CD14-positive monocyte (primary cell): ENCODE data around the gene SLC37A1. TPM values are rescaled to one million over a fixed set of nuclear protein-coding genes. Genes with fewer than 3 reads are reported as not detected.

Experiments
- DNase-seq, 3 donors: peaks; one replicate each; pipeline ENCODE4 v3.0.0-alpha.2; 2011 to 2022
- H2AFZ ChIP-seq: 2 replicates; pipeline ENCODE4 v1.6.0; 2012; ENCODE audit warnings: mild to moderate bottlenecking, low read depth, low read length, inconsistent platforms; ENCODE audit not compliant: insufficient read depth, poor library complexity, severe bottlenecking
- H3K27ac ChIP-seq, 2 donors: 1 replicate in 1 of 2; 2 replicates in 1 of 2; pipeline ENCODE4 v1.5.1; 2012 to 2013; ENCODE audit warnings: low read length in 2 of 2, control low read depth in 1 of 2, inconsistent platforms in 1 of 2, low read depth in 1 of 2, mild to moderate bottlenecking in 1 of 2
- H3K27me3 ChIP-seq, 2 donors: one replicate each; pipeline versions ENCODE4 v1.6.0 to v1.6.1; 2011 to 2013; ENCODE audit warnings: low read length in 2 of 2; ENCODE audit not compliant: control insufficient read depth in 2 of 2, insufficient read depth in 2 of 2
- H3K36me3 ChIP-seq, 2 donors: replicated peaks in 1 of 2; 1 replicate in 1 of 2; 2 replicates in 1 of 2; pipeline versions ENCODE4 v1.5.1 to v1.6.1; 2012 to 2013; ENCODE audit warnings: low read length in 2 of 2, control low read depth in 1 of 2, inconsistent platforms in 1 of 2, mild to moderate bottlenecking in 1 of 2; ENCODE audit not compliant: insufficient read depth in 2 of 2, control insufficient read depth in 1 of 2
- H3K4me1 ChIP-seq, 2 donors: 1 replicate in 1 of 2; 2 replicates in 1 of 2; pipeline versions ENCODE4 v1.5.1 to v1.6.1; 2012 to 2013; ENCODE audit warnings: low read length in 2 of 2, control low read depth in 1 of 2, inconsistent platforms in 1 of 2, mild to moderate bottlenecking in 1 of 2, moderate library complexity in 1 of 2; ENCODE audit not compliant: insufficient read depth in 2 of 2, control insufficient read depth in 1 of 2
- H3K4me2 ChIP-seq: replicated peaks from 2 replicates; pipeline ENCODE3; 2012; ENCODE audit warnings: low read length, moderate library complexity, mild to moderate bottlenecking; ENCODE audit not compliant: poor library complexity, severe bottlenecking; ENCODE audit errors: extremely low read depth
- H3K4me3 ChIP-seq, 3 experiments: fragments of 200-600 bp in 1 of 3; sonication (generic) in 1 of 3; replicated peaks in 1 of 3; 1 replicate in 2 of 3; 2 replicates in 1 of 3; pipeline ENCODE4 v1.5.1; 2011 to 2013; ENCODE audit warnings: low read length in 3 of 3, mild to moderate bottlenecking in 3 of 3, control low read depth in 2 of 3, low read depth in 2 of 3, inconsistent platforms in 1 of 3, moderate library complexity in 1 of 3
- H3K79me2 ChIP-seq: 2 replicates; pipeline ENCODE4 v1.6.0; 2012; ENCODE audit warnings: mild to moderate bottlenecking, control low read depth, inconsistent platforms, low read length, moderate library complexity; ENCODE audit not compliant: insufficient read depth
- H3K9ac ChIP-seq: 2 replicates; pipeline ENCODE4 v1.6.0; 2017; ENCODE audit warnings: low read length, mild to moderate bottlenecking; ENCODE audit not compliant: insufficient read depth, poor library complexity, severe bottlenecking
- H3K9me3 ChIP-seq, 2 donors: replicated peaks in 1 of 2; 1 replicate in 1 of 2; 2 replicates in 1 of 2; pipeline versions ENCODE4 v1.5.1 to v1.6.1; 2012 to 2013; ENCODE audit warnings: low read length in 2 of 2, control low read depth in 1 of 2; ENCODE audit not compliant: control insufficient read depth in 1 of 2, insufficient read depth in 1 of 2
- H4K20me1 ChIP-seq: 2 replicates; pipeline ENCODE4 v1.6.0; 2012; ENCODE audit warnings: mild to moderate bottlenecking, low read length, control low read depth, moderate library complexity; ENCODE audit not compliant: insufficient read depth
- H3K27ac Mint-ChIP-seq, 7 donors: one replicate each; pipeline ENCODE4 v1.8.0; 2020; ENCODE audit warnings: mild to moderate bottlenecking in 7 of 7, mixed read lengths in 7 of 7, moderate library complexity in 6 of 7, inconsistent platforms in 2 of 7
- H3K27me3 Mint-ChIP-seq, 3 donors: one replicate each; pipeline ENCODE4 v1.8.0; 2021 to 2022; ENCODE audit warnings: low read depth in 3 of 3, mild to moderate bottlenecking in 3 of 3, mixed read lengths in 3 of 3, moderate library complexity in 3 of 3, inconsistent platforms in 1 of 3
- H3K36me3 Mint-ChIP-seq, 2 donors: one replicate each; pipeline ENCODE4 v1.8.0; 2020; ENCODE audit warnings: mixed read lengths in 2 of 2, inconsistent platforms in 1 of 2, mild to moderate bottlenecking in 1 of 2
- H3K4me1 Mint-ChIP-seq: one replicate; pipeline ENCODE4 v1.8.0; 2020; ENCODE audit warnings: mild to moderate bottlenecking, mixed read lengths
- H3K4me3 Mint-ChIP-seq, 2 donors: one replicate each; pipeline ENCODE4 v1.8.0; 2020; ENCODE audit warnings: mild to moderate bottlenecking in 2 of 2, mixed read lengths in 2 of 2, moderate library complexity in 1 of 2
- H3K9me3 Mint-ChIP-seq, 7 donors: one replicate each; pipeline ENCODE4 v1.8.0; 2020 to 2022; ENCODE audit warnings: mixed read lengths in 7 of 7, mild to moderate bottlenecking in 6 of 7, moderate library complexity in 6 of 7, inconsistent platforms in 2 of 7
- WGBS: methylation state at CpG from one replicate; pipeline ENCODE4 v1.1.5; 2013; ENCODE audit warnings: missing lambda C conversion rate; ENCODE audit not compliant: insufficient coverage; 5-methylcytosine and 5-hydroxymethylcytosine counted together
- intact Hi-C, 2 donors: fragments of 100-400 bp; cut with micrococcal nuclease; formaldehyde crosslinking; loops; one replicate each; pipeline versions ENCODE4 v1.15.0 to v1.15.1; 2023
- polyA plus RNA-seq, 3 donors: library from polyadenylated mRNA; depleted of rRNA in 1 of 3; unstranded in 2 of 3; stranded (reverse) in 1 of 3; fragments of 300-500 nt in 2 of 3; fragments of >200 nt in 1 of 3; fragmentation: Illumina TruSeq in 2 of 3; gene quantifications; 1 replicate in 2 of 3; 2 replicates in 1 of 3; pipeline ENCODE4 v1.2.3, GENCODE V29; 2012 to 2021
- TF ChIP-seq, protein P1 (sequence below): fragments of 200-600 bp; IDR thresholded peaks from one replicate; pipeline ENCODE4 v1.8.0; 2022; ENCODE audit warnings: antibody characterized with exemption, mild to moderate bottlenecking

The SLC37A1 gene
- polyA plus RNA-seq, 3 donors: 2.7 to 12.4 (median 4.3) TPM

GRCh38 chr21:42520628-42521253, 7.1 kb downstream of the SLC37A1 start:
- Histone ChIP-seq H3K4me3 (no peak overlapping the region), H3K9me3 (no peaks in the 10 kb centered on the region), H3K36me3 (peaks cover 27 to 77% of the 10 kb centered on the region in 2 donors), H3K79me2 (peaks cover 19% of the 10 kb centered on the region), H2AFZ (no peak overlapping the region), H3K27ac (no peak overlapping the region), H4K20me1 (peaks cover 14% of the 10 kb centered on the region), H3K4me1 (peaks cover 14 to 19% of the 10 kb centered on the region in 2 donors), H3K27me3 (no peaks in the 10 kb centered on the region), H3K9ac (no peak overlapping the region), H3K4me2 (no peak overlapping the region)
- Mint-ChIP-seq H3K27ac (peak overlapping the region in 2 of 7 donors; percentile 1 to 28), H3K9me3 (no peaks in the 10 kb centered on the region), H3K27me3 (peaks cover 0 to 3% (median 0%) of the 10 kb centered on the region in 3 donors), H3K4me3 (no peak overlapping the region), H3K4me1 (peaks cover 18% of the 10 kb centered on the region), H3K36me3 (peaks cover 68 to 87% of the 10 kb centered on the region in 2 donors)
- DNase-seq: no peak
- 97% methylated on average over 11 of the region's 18 CpGs for WGBS
- TF ChIP-seq, protein P1, sequence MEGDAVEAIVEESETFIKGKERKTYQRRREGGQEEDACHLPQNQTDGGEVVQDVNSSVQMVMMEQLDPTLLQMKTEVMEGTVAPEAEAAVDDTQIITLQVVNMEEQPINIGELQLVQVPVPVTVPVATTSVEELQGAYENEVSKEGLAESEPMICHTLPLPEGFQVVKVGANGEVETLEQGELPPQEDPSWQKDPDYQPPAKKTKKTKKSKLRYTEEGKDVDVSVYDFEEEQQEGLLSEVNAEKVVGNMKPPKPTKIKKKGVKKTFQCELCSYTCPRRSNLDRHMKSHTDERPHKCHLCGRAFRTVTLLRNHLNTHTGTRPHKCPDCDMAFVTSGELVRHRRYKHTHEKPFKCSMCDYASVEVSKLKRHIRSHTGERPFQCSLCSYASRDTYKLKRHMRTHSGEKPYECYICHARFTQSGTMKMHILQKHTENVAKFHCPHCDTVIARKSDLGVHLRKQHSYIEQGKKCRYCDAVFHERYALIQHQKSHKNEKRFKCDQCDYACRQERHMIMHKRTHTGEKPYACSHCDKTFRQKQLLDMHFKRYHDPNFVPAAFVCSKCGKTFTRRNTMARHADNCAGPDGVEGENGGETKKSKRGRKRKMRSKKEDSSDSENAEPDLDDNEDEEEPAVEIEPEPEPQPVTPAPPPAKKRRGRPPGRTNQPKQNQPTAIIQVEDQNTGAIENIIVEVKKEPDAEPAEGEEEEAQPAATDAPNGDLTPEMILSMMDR: no peak
- intact Hi-C loops: loop anchor here in 1 of 2 donors (10.0 kb wide), 1 partner anchor 216 kb away; no protein-coding TSS in a partner anchor

DNA sequence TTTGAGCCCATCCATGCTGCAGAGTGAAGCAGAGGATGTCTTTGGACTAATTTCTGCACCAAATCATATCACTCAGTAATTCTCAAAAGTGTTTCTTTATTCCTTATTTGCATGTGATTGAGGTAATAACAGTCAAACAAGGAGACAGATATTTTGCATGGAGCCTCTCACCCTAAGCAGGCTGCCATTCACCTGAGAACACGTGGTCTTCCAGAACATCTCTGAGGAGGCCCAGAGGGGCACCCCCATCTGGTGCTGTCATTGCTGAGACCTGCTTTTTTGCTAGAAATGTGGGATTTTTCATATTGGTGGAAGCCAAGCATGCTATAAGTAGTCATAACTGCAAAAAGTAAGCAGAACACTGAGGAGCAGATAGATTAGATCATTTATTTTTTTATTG, 7.7 kb downstream of the SLC37A1 start:
- H3K9me3 Mint-ChIP-seq: no peaks in the 10 kb centered on the region
- Histone ChIP-seq H3K36me3 (peaks cover 31 to 83% of the 10 kb centered on the region in 2 donors), H3K27ac (no peak overlapping the region), H3K4me3 (no peak overlapping the region), H4K20me1 (peaks cover 8% of the 10 kb centered on the region), H3K4me1 (peaks cover 14 to 15% of the 10 kb centered on the region in 2 donors), H3K4me2 (no peak overlapping the region), H2AFZ (no peak overlapping the region), H3K79me2 (peaks cover 13% of the 10 kb centered on the region), H3K9ac (no peak overlapping the region), H3K27me3 (no peaks in the 10 kb centered on the region), H3K9me3 (no peaks in the 10 kb centered on the region)
- WGBS: 80% methylated on average over 1 of the region's 1 CpG
- H3K4me1 Mint-ChIP-seq: peaks cover 19% of the 10 kb centered on the region
- peaks cover 0 to 3% (median 0%) of the 10 kb centered on the region in 3 donors for H3K27me3 Mint-ChIP-seq
- DNase-seq: no peak
- H3K27ac Mint-ChIP-seq: peak overlapping the region in 1 of 7 donors; percentile 58
- TF ChIP-seq, protein P1: no peak
- H3K36me3 Mint-ChIP-seq: peaks cover 73 to 94% of the 10 kb centered on the region in 2 donors
- intact Hi-C loops: loop anchor here in 1 of 2 donors (10.0 kb wide), 1 partner anchor 217 kb away; no protein-coding TSS in a partner anchor
- H3K4me3 Mint-ChIP-seq: no peak overlapping the region
